NCI-H524 (cell line): Measurements from ENCODE around the gene HS3ST1.
"Not testable (repeated sequence)": the region's sequence is repeated elsewhere in the genome, so short reads cannot be mapped to it uniquely, and the experiment has no call there.

ENCODE experiments used
- DNase-seq, 2 experiments: peaks; one replicate each; lab custom pipeline; 2025; lab: John Stamatoyannopoulos, UW

The HS3ST1 gene

DNA sequence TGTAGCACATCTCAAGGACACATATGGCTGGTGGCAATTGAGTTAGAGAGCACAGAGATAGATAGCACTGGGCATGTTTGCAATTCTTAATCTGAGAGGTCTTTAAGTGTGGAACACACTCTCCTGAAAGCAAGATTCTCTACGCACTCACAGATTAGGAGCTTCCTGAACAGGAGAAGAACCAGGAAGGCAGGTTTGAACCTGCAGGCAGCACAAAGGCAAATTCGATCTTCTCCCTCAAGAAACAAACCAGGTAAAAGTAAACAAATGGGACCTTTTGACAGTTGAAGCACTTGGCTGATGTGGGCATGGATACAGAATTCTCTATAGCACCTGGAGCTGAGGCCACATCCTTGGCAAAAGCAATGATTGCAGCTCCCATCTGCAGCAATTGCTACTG lies 24.3 kb downstream of the HS3ST1 start:
- DNase-seq, result no peak

DNA sequence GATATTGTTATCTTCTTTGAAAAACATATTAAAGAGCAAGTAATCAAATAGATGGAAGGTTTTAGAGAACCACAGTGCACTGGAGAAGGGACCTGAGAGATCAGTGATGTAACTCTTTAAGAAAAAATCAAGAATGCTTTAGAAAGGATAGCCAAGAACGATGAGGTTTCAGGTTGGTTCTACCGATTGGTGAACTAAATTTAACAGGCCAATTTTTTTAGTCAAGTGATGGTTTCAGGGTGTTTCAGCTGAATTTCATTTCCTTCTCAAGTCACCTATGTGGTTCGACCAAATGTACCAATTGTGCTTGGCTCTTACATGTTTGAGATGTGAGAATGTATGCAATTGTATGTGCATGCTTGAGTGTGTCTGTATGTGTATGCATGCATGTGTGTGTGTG lies 26.5 kb downstream of the HS3ST1 start:
- no peak for DNase-seq

DNA sequence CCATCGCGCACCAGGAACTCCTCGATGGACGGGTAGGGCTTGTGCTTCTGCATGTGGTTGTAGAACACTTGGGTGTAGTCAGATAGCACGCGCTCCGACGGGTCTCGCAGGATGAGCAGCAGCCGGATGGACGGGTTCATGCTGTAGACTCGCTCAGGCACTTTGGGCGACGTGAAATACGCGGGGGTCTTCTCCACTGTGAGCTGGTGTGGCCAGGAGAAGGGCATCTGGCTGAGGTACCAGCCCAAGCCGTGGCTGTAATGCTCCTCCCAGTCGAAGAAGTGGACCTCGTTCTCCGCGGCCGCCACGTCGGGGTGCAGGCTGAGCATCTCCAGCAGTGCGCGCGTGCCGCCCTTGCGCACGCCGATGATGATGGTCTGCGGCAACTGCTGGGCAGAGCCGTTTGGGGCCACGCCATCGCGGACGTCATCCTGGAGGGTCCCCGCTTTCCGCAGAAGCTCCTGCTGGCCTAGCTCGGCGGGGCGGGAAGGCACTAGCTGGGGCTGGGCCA lies 29.2 kb downstream of the HS3ST1 start:
- DNase-seq, result no peak

DNA sequence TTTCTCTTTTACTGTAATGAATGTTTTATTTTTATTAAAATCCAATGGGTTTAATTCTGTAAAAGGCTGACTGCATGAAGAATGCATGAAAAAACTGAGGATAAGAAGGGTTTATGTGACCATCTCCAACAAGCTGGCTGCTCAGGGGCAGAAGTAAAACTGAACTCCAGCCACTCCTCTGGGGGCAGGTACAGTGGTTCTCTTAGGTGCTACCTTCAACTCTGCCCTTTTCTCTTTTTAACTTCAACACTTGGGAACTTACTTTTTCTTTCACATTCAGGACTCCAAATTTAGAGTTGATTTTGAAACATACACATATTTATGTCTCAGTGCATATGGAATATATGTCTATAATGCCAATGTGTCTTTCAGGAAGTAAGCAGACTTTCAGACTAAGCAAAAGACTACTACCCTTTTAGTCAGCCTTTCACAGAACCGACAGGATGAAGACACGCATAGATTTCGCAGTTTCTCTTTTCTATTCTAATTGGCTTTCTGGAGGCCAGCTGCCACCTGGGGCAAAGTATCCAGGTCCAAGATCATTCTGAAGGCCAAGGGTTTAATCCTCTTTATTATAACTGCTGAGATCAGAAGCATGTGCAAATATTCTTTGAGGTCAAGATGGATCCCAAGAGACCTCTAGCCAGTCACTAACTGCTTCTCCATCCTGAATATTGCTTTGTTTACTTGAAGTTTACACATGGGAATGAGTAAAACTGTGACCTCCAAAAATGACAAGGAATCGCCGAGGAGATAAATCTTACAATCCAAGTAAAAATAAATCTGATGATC lies 30.7 kb downstream of the HS3ST1 start:
- DNase-seq, result peak in 1 of 2 experiments; percentile 34

DNA sequence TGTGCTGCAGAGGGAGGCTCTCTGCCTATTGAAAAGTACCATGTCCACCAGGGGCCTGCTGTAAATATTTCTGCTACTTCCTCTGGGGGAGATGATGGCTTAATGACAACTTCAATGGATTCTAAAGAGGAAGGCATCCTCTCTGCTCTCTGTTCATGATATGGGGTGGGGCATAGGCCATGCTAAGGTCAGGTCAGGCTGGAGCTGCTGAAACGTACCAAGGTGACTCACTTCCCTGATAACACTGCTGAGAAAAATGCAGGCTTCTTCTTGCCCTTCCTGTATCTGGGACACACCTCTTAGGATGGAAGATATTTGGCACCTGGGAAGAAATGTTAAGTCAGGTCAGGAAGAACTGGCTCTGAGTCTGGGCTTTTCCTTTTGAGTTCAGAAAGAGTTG lies 31.5 kb downstream of the HS3ST1 start:
- no peak for DNase-seq

DNA sequence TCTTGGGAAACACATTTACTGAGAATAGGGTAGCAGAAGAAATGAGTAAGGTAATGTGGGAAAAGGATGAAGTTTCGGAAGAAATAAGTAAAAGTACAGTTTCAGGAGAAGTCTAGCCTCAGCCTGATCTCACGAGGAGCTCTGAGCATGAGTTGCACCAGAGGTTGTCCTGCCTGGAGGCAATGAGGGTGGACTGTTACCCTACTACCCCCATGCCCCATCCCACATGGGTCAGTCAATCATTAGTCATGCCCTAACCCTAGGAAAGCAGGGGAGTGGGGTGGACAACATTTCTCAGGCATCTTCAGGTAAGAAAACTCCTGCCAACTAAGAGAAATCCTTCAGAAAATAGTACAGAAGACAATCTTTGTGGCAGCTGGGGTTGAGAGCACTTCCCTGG lies 35.1 kb downstream of the HS3ST1 start:
- DNase-seq, result no peak

DNA sequence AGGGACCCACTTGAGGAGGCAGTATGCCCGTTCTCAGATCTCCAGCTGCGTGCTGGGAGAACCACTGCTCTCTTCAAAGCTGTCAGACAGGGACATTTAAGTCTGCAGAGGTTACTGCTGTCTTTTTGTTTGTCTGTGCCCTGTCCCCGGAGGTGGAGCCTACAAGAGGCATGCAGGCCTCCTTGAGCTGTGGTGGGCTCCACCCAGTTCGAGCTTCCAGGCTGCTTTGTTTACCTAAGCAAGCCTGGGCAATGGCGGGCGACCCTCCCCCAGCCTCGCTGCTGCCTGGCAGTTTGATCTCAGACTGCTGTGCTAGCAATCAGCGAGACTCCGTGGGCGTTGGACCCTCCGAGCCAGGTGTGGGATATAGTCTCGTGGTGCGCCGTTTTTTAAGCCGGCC lies 44.6 kb downstream of the HS3ST1 start:
- DNase-seq, result not testable (repeated sequence)

DNA sequence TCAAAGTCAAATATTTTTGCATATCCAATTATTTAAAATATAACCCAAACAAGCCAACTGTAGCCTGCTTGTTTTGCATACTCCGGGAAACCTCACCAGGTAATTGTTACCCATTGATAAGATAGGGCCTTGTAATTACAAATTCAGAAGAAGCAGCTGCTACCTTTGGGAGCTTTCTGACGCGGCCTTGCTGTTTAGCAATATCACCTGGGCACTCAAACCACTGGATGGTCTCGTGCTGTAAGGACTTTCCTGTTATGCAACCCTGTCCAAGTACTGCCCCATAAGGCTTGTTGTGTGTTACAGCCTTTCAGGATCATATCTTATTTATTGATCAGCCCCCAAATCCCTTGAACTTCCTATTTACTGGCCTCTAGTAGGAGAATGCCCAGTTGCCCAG lies 52.1 kb downstream of the HS3ST1 start:
- DNase-seq, result no peak

DNA sequence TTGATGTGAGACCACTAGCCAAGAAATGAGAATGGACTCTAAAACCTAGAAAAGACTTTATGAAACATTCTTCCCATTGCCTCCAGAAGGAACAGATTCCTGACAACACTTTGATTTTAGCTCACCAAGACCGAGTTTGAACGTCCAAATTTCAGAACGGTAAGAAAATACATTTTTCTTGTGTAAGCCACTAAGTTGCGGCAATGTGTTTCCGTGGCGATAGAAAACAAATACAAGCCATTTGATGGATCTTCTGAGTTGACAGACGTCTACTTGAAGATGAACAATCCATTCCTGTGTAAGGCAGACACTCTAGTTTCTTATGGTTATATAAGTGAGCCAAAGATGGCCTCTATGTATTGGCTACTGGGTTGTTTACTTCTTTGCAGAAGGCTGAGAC lies 52.5 kb downstream of the HS3ST1 start:
- DNase-seq, result no peak

DNA sequence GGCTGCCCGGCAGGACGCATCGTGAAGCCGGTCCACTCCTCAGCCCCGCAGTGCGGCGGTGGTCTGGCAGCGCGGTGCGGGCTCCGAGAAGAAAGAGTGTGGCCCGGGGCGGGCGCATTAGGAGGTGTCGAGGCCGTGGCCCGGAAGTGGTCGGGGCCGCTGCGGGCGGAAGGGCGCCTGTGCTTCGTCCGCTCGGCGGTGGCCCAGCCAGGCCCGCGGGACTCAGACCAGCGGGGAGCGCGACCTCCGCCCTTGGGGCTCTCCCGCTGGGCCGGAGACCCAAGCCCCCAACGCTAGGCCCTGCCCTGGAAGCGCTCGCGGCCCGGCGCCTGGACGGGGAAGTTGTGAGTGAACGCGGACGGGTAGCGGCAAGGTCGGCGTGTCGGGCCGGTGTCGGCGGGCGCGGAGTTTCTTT lies 60.0 kb downstream of the HS3ST1 start:
- no peak for DNase-seq

DNA sequence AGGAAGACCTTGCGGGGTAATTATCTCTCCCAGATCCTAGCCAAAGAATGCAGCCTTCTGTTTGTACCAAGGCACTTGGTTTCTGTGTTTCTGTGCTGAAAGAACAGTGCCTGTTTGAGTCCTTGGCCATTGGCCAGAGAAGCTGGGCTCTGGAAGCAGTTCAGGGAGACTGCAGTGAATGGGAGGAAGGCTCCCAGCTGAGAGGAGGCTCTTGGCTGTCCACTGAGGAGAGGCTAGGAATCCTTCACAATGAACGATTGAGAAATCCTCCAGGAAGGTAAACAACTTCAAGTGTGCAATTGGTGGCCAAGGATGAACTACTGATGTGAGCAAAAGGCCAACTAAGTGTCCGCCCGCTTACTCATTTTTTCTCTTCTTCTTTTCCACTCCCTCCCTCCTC lies 61.3 kb downstream of the HS3ST1 start:
- no peak for DNase-seq

DNA sequence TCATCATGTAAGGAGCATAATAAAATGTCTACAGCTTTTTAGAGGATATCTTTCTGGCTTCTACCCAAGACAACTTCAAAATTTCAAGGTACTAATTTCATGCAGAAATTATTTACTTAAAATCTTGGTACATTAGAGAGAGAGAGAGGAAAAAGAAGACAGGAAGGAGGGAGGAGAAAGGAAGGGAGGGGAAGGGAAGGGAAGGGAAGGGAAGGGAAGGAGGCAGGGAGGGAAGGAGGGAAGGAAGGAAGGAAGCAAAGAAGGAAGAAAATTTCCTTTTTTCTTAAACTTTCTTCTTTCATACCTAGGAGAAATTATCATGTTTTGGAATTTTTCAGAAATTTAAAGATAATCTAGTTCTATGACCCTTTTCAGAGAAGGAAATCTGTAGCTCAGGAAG lies 61.8 kb downstream of the HS3ST1 start:
- no peak for DNase-seq

DNA sequence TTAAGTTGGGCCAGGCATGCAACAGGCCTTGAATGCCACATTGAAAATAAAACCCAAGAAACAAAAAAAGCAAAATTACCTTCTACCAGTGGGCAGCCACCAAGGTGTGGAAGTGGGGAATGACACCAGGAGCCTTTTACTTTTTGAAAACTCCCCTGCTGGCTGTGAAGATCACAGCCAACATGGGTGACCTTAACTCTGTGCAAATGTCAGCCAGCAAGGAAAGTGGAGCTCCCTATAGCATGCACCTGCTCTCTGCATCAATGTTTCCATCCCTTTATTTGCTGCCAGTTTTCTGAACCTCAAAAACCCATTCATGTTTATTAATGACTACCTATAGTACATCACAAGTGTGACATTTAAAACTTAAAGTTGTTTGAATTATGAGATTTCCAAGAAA lies 63.7 kb downstream of the HS3ST1 start:
- no peak for DNase-seq

DNA sequence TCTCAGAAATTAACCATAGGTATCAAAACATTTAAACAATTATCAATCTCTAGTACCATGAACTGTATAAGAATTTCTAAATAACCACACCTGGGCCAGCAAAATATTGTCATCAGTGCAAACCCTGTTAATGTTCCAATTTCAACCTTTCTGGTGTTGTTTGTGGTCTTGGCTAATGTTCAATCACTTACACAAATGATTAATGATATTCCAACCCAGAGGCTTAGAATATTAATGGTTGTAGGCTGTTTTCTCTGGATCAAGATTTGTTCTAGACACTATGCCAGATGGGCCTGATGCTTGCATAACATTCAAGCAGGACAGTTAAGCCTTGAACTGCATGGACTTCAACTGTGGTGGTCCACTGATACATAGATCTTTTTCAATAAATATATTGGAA lies 69.1 kb downstream of the HS3ST1 start:
- DNase-seq, result no peak

DNA sequence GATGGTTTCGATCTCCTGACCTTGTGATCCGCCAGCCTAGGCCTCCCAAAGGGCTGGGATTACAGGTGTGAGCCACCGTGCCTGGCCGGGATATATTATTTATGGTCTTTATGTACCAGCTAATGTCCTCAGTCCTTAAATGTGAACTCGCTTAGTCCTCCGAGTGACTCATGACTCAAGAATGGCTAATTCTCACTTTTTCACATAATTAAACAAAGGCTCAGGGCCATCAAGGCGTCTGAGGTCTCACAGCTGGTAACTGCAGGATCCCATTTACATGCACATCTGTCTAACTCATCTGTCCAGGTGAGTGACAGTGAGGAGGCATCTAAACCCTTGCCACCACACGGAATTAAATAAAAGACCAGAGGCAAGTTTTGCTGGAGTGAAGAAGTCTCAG lies 73.5 kb downstream of the HS3ST1 start:
- no peak for DNase-seq

DNA sequence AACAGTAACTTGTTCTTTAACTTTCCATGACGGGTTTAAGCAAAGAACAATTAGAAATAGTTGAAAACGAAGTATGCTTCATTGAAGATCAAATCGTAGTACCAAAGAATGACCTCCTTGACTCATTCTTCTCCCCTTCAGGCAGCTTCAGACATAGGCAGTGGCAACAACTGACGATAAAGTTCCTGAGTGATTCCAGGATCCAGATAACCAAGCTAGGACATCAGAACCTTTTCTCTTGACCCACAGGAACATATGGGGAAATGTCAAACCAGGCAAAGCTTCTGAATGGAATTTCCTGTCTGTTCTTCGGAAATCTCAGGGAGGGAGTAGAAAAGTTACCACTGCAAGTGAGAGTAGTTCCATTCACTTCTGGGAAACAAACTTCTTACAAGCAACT lies 74.2 kb downstream of the HS3ST1 start:
- DNase-seq, result no peak

DNA sequence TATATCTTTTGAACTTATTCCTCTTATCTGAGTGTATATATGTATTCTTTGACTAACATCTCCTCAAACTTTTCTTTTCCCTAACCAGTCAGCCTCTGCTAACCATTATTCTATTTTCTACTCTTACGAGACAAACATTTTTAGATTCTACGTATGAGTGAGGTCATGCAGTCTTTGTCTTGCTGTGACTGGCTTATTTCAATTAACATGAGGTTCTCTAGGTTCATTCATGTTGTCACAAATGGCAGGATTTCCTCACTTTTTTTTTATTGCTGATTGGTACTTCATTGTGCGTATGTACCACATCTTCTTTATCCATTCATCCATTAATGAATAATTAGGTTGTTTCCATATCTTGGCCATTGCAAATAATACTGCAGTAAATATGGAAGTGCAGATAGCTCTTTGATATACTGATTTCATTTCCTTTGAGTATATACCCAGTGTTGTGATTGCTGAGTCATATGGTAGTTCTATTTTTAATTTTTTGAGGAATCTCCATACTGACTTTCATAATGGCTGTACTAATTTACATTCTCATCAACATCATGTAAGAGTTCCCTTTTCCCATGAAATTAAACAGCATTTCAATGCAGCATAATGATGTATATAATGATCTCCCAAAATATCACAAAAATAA lies 80.1 kb downstream of the HS3ST1 start:
- no peak for DNase-seq

DNA sequence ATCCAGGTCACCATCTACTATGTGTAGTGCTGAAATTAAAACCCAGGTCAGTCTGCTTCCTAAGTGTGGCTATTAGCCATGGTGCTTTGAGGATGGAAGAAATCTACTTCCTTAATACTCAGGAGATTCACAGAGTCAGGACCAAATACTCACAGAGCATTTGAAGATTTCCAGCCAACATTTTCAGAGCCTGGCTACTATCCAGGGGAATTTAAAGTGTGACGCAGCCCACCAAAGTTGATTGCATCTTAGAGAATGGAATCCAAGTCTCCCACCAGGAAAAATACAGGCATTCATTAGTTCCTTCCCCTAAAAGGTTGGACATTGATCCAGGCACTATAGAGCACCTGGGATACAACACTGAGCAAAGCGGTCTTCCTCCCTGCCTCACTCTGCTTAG lies 83.8 kb downstream of the HS3ST1 start:
- DNase-seq, result no peak

DNA sequence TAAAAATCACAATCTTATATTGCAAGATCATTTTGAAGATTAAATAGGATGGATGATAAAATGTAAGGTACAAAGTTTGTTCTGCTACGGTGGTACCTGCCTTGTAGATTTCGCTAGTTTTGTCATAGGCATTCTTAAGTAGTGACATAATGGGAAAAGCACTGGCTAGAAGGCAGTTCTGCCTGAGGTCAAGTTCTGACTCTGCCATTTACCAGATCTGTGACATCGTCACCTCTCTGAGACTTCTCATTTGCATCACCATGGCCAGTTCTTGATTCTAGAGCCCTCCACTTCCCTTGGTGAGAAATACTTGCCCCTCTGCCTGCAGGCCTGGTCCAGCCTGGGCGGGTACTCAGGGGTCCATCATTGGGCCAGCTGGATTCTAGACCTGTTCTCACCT lies 85.2 kb downstream of the HS3ST1 start:
- no peak for DNase-seq
